Measurements from ENCODE around the gene BNC2. TPM values are rescaled to one million over a fixed set of nuclear protein-coding genes. Genes with fewer than 3 reads are reported as not detected.

The BNC2 gene
- total RNA-seq, 1 experiment from 2014 or later = 5.7 TPM

DNA sequence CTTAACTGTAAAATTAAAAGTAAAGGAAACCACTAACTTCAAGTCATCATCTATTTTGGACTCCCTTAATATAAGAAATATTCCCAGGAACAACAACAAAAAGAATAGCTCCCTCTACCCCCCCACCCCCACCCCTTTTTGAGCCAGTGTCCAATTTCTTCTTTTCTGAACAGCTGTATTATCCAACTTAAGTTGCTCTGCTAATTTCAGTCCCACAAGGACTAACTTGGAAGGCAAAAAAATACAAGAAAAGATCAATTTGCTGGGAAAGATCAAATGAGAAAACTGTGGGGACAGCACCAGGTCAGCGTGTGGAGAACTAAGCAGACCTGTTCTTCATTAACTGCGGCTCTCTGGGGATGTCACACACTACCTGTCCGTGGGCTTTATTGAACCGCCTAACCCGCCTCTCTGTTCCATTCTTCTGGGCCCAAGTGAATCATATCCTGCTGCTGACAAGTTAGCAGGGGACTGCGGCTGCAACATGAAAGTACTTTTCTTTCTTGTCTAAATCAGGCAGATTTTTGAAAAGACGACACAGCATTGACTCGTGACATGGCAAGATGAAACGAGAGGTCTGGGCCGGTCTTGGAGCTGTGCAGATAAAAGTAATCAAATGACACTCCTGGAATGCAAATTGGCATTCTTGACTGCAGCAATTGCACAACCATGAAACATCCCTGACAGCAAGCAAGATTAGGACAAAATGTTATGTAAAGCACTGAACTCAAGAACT is 2.7 kb downstream of the BNC2 start:
- no peak overlapping the region for H3K4me3 ChIP-seq (ENCODE audit: low read depth in 2 of 2, low read length in 2 of 2)
- intact Hi-C loops (cut with micrococcal nuclease; ENCODE audit: unreplicated experiment) = no loop called here
- no peaks in the 10 kb centered on the region for H3K27me3 ChIP-seq (ENCODE audit: control insufficient read depth, insufficient read depth, low read length)
- ChIA-PET POLR2A (no interaction called here), CTCF (no interaction called here)
- BruUV-seq (replicated peaks) = no TSS peak
- in situ Hi-C loops (cut with HindIII; ENCODE audit: low pct_unique_long_range_greater_than_20kb, low sequenced_read_pairs) = no loop called here
- ATAC-seq (no peak), DNase-seq (ENCODE audit: low read depth, low spot score) (no peak)
- no peaks in the 10 kb centered on the region for H3K9me3 ChIP-seq (ENCODE audit: control insufficient read depth, insufficient read depth, low read depth, low read length)
- H3K36me3 ChIP-seq (ENCODE audit: control insufficient read depth, insufficient read depth, low read length) = no peaks in the 10 kb centered on the region
- no peak overlapping the region for H3K27ac ChIP-seq (ENCODE audit: low read length)
- TF ChIP-seq POLR2AphosphoS5 (IDR thresholded peaks at IDR 0.05; ENCODE audit: low read depth, low read length) (no peak), SIN3A (IDR thresholded peaks at IDR 0.05; ENCODE audit: borderline replicate concordance, insufficient read depth, low read depth, low read length) (no peak), TCF7L2 (IDR thresholded peaks at IDR 0.05; ENCODE audit: low read depth, low read length) (no peak)
- TF ChIP-seq, protein P1, sequence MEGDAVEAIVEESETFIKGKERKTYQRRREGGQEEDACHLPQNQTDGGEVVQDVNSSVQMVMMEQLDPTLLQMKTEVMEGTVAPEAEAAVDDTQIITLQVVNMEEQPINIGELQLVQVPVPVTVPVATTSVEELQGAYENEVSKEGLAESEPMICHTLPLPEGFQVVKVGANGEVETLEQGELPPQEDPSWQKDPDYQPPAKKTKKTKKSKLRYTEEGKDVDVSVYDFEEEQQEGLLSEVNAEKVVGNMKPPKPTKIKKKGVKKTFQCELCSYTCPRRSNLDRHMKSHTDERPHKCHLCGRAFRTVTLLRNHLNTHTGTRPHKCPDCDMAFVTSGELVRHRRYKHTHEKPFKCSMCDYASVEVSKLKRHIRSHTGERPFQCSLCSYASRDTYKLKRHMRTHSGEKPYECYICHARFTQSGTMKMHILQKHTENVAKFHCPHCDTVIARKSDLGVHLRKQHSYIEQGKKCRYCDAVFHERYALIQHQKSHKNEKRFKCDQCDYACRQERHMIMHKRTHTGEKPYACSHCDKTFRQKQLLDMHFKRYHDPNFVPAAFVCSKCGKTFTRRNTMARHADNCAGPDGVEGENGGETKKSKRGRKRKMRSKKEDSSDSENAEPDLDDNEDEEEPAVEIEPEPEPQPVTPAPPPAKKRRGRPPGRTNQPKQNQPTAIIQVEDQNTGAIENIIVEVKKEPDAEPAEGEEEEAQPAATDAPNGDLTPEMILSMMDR (IDR thresholded peaks at IDR 0.05) = no peak
- TF ChIP-seq, protein P2, sequence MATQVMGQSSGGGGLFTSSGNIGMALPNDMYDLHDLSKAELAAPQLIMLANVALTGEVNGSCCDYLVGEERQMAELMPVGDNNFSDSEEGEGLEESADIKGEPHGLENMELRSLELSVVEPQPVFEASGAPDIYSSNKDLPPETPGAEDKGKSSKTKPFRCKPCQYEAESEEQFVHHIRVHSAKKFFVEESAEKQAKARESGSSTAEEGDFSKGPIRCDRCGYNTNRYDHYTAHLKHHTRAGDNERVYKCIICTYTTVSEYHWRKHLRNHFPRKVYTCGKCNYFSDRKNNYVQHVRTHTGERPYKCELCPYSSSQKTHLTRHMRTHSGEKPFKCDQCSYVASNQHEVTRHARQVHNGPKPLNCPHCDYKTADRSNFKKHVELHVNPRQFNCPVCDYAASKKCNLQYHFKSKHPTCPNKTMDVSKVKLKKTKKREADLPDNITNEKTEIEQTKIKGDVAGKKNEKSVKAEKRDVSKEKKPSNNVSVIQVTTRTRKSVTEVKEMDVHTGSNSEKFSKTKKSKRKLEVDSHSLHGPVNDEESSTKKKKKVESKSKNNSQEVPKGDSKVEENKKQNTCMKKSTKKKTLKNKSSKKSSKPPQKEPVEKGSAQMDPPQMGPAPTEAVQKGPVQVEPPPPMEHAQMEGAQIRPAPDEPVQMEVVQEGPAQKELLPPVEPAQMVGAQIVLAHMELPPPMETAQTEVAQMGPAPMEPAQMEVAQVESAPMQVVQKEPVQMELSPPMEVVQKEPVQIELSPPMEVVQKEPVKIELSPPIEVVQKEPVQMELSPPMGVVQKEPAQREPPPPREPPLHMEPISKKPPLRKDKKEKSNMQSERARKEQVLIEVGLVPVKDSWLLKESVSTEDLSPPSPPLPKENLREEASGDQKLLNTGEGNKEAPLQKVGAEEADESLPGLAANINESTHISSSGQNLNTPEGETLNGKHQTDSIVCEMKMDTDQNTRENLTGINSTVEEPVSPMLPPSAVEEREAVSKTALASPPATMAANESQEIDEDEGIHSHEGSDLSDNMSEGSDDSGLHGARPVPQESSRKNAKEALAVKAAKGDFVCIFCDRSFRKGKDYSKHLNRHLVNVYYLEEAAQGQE (IDR thresholded peaks at IDR 0.05; ENCODE audit: insufficient read depth in 1 of 2, low read depth in 2 of 2, low read length in 1 of 2) = no peak
- no peaks in the 10 kb centered on the region for H3K4me1 ChIP-seq (ENCODE audit: control insufficient read depth, insufficient read depth, low read length)

DNA sequence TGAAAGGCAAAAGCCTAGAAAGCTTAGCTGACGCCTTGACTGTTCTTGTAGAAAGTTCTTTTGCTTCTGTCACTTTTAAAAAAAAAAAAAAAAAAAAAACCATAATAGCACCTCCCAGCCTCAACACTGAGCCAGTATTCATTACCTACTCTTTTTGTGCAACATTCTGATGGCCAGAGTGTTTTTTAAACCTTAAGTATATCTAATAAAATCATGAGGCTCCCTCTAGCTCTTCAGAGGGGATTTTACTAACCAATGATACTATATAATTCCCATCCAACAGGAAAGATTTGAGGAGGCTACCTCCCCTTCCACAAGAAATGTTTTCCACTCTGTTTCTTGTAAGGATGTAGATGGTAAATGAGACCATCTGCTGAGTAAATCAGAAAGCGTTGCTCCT is 3.9 kb downstream of the BNC2 start:
- POLR2A ChIA-PET = no interaction called here
- H3K27ac ChIP-seq (ENCODE audit: low read length) = no peak overlapping the region
- intact Hi-C loops (cut with micrococcal nuclease; ENCODE audit: unreplicated experiment) (no loop called here), in situ Hi-C loops (cut with HindIII; ENCODE audit: low pct_unique_long_range_greater_than_20kb, low sequenced_read_pairs) (no loop called here)
- no peak for ATAC-seq
- DNase-seq (ENCODE audit: low read depth, low spot score) = no peak
- H3K9me3 ChIP-seq (ENCODE audit: control insufficient read depth, insufficient read depth, low read depth, low read length) = no peaks in the 10 kb centered on the region
- no TSS peak for BruUV-seq (replicated peaks)
- no peaks in the 10 kb centered on the region for H3K27me3 ChIP-seq (ENCODE audit: control insufficient read depth, insufficient read depth, low read length)
- CTCF ChIA-PET = no interaction called here
- H3K4me1 ChIP-seq (ENCODE audit: control insufficient read depth, insufficient read depth, low read length) = no peaks in the 10 kb centered on the region
- TF ChIP-seq POLR2AphosphoS5 (IDR thresholded peaks at IDR 0.05; ENCODE audit: low read depth, low read length) = no peak
- TF ChIP-seq SIN3A (IDR thresholded peaks at IDR 0.05; ENCODE audit: borderline replicate concordance, insufficient read depth, low read depth, low read length) = no peak
- TF ChIP-seq, protein P1 (IDR thresholded peaks at IDR 0.05) = no peak
- TF ChIP-seq TCF7L2 (IDR thresholded peaks at IDR 0.05; ENCODE audit: low read depth, low read length) = no peak
- TF ChIP-seq, protein P2 (IDR thresholded peaks at IDR 0.05; ENCODE audit: insufficient read depth in 1 of 2, low read depth in 2 of 2, low read length in 1 of 2) = no peak
- H3K4me3 ChIP-seq (ENCODE audit: low read depth in 2 of 2, low read length in 2 of 2) = no peak overlapping the region
- no peaks in the 10 kb centered on the region for H3K36me3 ChIP-seq (ENCODE audit: control insufficient read depth, insufficient read depth, low read length)

Data from Panc1 (cell line).